GM20431 (cell line): ENCODE measurements around the gene RPL31.

Source experiments
- in situ Hi-C: fragments of 300-500 bp; cut with MseI, MboI; formaldehyde crosslinking; loops from one replicate; pipeline ENCODE4 v1.15.0; 2020; ENCODE audit warnings: low sequenced_read_pairs; ENCODE audit not compliant: unreplicated experiment

RPL31 gene

DNA sequence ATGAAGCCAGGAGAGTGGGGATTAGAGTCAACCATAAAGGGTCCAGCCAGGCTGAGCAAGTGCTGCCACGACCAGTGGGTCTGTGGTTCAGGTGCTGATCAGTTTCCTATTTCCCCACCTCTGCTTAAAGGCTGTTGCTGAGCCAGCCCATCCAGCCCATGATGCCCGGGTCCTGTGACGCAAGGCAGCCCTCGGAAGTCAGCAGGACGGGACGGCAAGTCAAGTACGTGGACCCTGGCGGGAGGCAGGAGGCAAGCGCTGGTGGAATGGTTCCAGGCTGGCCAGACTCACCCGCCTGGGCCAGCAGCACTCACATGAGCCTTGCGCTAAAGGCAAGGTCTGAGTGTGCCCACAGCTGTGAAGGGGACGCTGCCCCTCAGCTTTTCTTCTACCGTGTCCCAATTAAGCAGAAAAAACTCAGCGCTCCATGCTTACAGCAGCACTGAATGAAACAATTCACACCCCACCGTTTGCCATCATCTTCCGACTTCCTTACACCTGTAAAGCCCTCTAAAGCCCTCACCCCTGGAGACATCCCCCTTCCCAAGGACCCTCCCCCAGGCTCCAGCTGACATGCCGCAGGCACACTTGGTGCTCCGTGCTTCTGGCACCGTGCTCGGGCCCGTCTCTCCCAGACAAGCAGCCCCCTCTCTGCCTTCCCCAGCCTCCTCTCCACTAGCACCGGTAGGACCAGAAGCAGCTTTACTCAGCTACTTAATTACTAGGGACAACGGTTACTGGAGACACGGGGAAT, 11.3 kb upstream of the RPL31 start:
- in situ Hi-C loops: loop anchor here (25.0 kb wide), 1 partner anchor 254 kb away; no protein-coding TSS in a partner anchor

DNA sequence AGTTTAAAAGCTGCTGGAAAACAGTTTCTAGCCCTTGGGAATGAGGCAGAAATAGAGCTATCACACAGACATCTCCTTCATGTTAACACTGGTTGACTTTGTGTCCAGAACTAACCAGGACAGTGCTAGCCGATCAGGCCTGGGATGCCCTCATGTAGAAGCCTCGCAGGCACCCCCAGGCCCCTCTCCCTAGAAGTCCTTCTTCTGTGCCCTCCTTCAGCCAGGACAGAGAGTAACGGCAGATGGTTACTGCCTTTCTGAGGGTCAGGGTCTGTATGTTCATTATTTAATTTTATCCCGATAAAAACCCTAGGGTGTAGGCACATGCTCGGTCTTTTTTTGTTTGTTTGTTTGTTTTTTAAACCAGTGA, 10.7 kb upstream of the RPL31 start:
- in situ Hi-C loops: loop anchor here (25.0 kb wide), 1 partner anchor 254 kb away; no protein-coding TSS in a partner anchor

DNA sequence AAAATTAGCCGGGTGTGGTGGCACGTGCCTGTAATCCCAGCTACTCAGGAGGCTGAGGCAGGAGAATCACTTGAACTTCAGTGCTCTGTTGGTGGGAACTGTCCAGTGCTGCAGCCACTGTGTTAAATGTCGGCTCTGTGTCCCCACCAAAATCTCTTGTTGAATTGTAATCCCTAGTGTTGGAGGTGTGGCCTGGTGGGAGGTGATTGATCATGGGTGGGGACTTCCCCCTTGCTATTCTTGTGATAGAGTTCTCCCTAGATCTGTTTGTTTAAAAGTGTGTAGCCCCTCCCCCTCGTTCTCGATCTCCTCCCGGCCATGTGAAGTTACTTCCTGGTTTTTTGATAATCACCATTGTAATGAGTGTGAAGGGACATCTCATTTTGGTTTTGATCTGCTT, 9.8 kb upstream of the RPL31 start:
- in situ Hi-C loops: loop anchor here (25.0 kb wide), 1 partner anchor 255 kb away; no protein-coding TSS in a partner anchor

GRCh38 chr2:100993294-100993693, 8.8 kb upstream of the RPL31 start:
- in situ Hi-C loops: loop anchor here (25.0 kb wide), 1 partner anchor 256 kb away; no protein-coding TSS in a partner anchor

DNA sequence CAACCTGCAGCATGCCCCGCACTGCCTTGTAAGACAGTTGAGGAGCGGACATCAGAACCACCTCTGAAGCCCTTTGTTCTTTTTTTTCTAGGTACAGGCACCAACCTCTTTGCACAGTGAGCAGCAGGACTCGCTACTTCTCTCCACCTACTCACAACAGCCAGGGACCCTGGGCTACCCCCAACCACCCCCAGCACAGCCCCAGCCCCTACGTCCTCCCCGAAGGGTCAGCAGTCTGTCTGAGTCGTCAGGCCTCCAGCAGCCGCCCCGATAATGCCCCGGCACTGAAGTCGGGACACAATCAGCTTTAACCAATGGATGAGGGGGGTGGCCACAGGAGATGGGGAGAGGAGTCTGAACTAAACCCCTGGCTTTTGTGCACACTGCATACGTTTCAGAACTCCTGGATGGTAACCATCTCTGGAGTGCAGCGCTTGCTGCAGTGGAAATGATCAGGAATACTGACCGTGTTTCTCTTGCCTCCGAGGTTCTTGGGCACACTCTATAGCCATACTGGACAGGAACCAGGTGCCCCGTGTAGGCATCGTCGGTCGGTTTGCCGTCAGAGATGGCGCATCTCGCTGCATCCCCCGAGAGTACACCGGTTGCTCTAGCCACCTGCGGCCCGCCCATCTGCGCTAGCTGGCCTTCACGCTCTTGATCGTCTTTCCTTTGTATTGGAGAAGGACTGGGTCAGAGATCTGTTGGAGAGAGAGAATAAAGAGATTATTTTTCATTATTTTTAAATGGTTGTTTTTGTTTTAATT, 6.6 kb upstream of the RPL31 start:
- in situ Hi-C loops: loop anchor here (25.0 kb wide), 1 partner anchor 258 kb away; no protein-coding TSS in a partner anchor

GRCh38 chr2:100997509-100998234, 4.4 kb upstream of the RPL31 start:
- in situ Hi-C loops: loop anchor here (25.0 kb wide), 1 partner anchor 260 kb away; no protein-coding TSS in a partner anchor

GRCh38 chr2:100998235-100998573, 3.9 kb upstream of the RPL31 start:
- in situ Hi-C loops: loop anchor here (25.0 kb wide), 1 partner anchor 261 kb away; no protein-coding TSS in a partner anchor

DNA sequence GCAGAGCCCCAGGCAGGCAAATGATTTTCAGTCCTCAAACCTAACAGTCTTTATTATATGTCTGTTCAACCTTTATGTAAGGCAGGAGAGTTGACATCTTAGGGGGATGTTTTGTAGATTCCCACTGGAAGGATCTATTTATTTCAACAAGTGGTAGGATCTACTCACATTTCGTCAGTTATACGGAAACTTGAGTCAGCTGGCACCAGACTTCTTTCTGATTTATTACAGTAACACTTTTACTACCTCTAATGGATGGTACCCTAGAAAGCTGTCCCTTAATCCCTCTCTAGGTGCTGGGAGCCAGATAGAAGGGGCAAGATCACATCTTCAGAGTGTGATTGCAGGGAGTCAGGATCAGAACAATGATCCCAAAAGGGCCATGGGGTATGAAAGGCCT, 2.1 kb upstream of the RPL31 start:
- in situ Hi-C loops: loop anchor here (25.0 kb wide), 1 partner anchor 263 kb away; no protein-coding TSS in a partner anchor

GRCh38 chr2:101002562-101003277, 631 bp downstream of the RPL31 start:
- in situ Hi-C loops: no loop called here

DNA sequence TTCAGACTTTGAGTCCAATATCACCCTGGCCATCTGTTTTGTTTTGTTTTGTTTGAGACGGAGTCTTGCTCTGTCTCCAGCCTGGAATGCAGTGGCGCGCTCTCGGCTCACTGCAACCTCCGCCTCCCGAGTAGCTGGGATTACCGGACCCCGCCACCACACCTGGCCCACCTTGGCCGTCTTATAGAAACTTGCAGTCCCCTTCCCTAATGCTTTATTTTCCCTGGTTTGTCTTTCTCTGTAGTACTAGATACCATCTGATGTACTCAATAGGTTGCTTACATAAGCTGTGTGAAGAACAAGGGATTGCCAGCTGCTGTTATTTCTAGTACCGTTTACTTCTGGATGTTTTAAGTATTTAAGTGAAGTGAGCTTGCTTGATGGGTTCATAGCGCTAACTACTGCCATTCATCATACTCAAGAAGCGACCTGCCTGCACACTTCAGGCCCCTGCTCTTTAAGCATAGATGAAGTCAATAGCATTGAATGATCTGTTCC, 1.2 kb downstream of the RPL31 start:
- in situ Hi-C loops: no loop called here

- in situ Hi-C loops: no loop called here
These were observed 2.7 kb downstream of the RPL31 start for GRCh38 chr2:101004620-101005325.

GRCh38 chr2:101006065-101006715, 4.1 kb downstream of the RPL31 start:
- in situ Hi-C loops: no loop called here

DNA sequence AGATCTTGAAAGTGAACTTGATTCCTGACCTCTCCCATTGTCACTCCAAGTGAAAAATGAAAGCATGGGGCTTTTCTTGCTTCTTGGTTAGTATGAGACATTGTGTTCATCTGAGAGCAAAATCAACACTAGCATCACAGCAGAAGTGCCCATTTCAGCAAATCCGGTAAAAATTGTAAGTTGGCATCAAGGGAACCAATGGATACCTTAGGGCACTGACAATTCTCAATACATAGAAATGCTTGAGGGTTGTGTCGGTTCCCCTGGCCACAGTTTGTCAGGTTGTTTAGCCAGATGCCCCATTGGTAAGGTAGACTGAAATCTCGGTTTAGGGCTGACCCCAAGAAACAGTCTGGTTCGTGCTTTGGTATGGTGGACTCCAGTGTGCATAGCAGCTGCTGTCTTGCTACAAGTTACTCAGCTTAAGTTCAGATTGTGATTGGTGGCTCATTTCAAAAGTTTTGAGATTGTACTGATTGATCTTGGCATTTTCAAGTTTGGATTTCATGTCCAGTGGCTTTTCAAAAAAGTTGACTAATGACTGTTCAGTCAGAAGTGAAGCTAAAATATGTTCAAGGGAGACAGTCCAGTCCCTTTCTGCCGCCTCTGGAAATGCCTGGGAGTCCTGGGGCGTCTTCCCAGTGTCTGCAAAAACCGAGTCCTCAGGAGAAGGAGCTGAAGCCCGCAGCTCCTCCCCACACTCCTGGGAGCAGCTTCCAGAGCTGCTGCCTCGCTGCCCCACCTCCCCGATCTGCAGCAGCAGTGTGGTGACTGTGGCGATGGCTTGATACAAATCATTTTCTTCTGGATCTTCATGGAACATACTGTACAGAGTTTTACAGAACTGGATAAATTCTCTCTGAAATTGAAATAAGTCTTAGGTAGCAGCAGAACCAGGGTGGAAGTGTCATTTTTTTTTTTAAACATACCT, 5.6 kb downstream of the RPL31 start:
- in situ Hi-C loops: no loop called here

GRCh38 chr2:101011152-101011551, 9.1 kb downstream of the RPL31 start:
- in situ Hi-C loops: no loop called here

GRCh38 chr2:101012054-101012705, 10.1 kb downstream of the RPL31 start:
- in situ Hi-C loops: no loop called here

GRCh38 chr2:101012706-101013181, 10.7 kb downstream of the RPL31 start:
- in situ Hi-C loops: no loop called here
